ENCODE data around the gene ZFY.
"Not testable (repeated sequence)": the region's sequence is repeated elsewhere in the genome, so short reads cannot be mapped to it uniquely, and the experiment has no call there.

The ZFY gene

DNA sequence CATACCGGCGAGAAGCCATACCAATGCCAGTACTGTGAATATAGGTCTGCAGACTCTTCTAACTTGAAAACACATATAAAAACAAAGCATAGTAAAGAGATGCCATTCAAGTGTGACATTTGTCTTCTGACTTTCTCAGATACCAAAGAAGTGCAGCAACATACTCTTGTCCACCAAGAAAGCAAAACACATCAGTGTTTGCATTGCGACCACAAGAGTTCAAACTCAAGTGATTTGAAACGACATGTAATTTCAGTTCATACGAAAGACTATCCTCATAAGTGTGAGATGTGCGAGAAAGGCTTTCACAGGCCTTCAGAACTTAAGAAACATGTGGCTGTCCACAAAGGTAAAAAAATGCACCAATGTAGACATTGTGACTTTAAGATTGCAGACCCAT lies 44.1 kb downstream of the ZFY start:
- no peak for DNase-seq

DNA sequence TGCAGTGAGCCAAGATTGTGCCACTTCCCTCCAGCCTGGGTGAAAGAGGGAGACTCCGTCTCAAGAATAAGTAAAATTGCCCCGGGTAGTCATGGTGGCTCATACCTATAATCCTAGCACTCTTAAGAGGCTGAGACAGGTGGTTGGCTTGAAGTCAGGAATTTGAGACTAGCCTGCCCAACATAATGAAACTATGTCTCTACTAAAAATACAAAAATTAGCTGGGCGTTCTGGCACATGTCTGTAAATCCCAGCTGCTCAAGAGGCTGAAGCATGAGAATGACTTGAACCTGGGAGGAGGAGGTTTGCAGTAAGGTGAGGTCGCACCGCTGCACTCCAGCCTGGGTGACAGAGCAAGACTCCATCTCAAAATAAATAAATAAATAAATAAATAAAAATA lies 49.3 kb downstream of the ZFY start:
- no peak for DNase-seq

DNA sequence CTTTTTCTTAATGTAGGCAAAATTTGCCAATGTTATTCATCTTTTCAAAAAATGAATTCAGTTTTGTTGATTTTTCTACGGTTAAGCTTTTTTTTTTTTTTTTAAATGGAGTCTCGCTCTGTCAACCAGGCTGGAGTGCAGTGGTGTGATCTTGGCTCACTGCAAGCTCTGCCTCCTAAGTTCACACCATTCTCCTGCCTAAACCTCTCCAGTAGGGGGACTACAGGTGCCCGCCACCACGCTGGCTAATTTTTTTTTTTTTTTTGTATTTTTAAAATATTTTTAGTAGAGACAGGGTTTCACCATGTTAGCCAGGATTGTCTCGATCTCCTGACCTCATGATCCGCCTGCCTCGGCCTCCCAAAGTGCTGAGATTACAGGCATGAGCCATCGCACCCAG lies 52.0 kb downstream of the ZFY start:
- DNase-seq: not testable (repeated sequence)

DNA sequence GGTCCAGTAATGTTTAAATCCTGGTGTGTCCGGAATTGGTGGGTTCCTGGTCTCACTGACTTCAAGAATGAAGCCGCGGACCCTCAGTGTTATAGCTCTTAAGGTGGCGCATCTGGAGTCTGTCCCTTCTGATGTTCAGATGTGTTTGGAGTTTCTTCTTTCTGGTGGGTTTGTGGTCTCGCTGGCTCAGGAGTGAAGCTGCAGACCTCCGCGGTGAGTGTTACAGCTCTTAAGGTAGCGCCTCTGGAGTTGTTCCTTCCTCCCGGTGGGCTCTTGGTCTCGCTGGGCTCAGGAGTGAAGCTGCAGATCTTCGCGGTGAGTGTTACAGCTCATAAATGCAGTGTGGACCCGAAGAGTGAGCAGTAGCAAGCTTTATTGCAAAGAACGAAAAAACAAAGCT lies 62.2 kb downstream of the ZFY start:
- DNase-seq: not testable (repeated sequence)

DNA sequence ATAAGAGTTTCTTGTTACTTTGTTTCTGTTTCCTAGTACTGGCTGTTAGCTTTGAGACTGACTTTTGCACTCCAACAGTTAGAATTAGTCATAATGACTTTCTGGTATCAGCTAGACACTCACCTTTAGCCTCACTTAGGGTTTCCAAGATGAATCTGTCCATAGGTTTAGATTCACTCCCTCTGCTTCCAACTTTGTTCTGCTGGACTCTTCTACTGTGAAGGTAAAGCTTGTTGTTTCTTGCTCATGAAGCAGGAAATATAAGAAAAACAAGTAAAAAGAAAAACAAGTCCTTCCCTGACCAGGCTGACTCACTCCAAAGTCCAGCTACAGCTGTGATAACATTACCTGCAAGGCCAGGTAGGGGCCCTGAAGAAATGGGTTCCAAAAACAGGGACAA lies 67.0 kb downstream of the ZFY start:
- no peak for DNase-seq

DNA sequence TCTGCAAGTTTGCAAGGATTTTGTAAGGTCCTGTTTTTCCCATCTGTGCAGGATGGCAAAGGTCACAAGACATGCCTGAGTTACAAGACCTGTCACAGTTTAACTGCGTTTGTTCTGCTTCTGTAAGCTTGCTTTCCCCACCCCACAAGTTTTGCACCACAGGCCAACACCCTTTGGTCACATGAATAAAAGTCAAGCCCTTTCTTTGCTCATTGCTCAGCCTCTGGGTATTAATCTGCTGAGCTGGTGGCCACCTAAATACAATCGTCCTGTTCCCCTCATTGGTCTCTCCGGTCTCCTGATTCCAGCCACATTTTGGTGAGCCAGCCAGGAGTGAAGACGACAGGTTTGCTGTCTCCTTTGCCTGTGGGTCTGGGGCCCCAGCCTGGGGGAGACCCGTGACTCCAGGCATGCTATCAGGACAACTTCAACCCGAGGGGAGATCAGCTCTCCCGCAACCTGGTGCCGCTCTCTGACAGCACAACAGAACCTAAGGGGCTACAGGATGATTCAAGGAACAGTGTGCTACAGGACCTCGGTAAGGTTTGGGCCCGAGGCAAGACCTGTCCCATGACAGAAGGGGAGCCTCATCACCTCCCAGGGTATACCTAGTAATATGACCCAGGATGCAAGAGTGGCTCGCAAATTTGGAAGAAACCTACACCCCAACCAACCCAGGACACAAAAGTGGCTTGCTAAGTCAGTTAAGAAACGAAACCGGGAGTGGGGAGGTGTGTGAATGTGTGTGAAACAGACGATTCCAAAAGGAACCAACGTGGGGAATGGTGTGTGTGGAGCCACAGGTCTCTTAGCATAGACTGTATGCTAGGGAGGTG lies 67.7 kb downstream of the ZFY start:
- no peak for DNase-seq

DNA sequence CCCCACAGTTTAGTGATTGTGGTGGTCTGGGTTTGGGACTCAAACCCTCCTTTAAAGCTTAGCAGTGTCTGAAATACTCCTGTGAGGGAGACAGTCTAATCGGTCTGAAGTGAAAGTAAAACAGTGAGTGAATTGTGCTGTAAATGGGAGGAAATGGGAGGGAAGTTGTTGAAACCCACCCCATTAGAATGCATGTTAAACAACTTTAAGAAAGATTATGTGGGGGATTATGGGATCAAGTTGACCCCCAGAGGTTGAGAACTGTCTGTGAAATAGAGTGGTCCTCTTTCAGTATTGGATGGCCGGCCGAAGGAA lies 68.3 kb downstream of the ZFY start:
- no peak for DNase-seq

DNA sequence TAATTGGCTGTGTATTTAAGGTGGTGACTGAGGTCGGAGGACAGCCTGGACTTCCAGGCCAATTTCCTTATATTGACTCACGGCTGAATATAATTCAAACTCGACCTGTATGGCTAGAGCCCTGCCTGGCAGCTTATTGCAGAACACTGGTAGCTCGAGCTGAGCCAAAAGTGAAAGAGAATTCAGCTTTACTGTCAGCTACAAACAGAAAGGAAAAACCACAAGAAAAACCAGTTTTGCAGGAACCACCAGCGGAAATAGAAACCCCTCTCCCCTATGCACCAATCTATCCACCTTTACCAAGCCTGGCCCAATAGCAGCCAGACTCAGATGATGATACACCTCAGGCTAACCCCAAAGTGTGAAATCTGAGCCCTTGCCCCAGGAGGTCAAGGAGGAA lies 68.7 kb downstream of the ZFY start:
- DNase-seq: no peak

DNA sequence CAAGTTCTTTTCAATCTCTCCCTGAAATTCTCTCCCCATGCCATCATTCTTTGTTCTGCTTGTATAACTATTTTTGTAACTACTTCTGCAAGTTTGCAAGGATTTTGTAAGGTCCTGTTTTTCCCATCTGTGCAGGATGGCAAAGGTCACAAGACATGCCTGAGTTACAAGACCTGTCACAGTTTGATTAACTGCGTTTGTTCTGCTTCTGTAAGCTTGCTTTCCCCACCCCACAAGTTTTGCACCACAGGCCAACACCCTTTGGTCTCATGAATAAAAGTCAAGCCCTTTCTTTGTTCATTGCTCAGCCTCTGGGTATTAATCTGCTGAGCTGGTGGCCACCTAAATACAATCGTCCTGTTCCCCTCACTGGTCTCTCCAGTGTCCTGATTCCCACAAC lies 70.8 kb downstream of the ZFY start:
- not testable (repeated sequence) for DNase-seq

DNA sequence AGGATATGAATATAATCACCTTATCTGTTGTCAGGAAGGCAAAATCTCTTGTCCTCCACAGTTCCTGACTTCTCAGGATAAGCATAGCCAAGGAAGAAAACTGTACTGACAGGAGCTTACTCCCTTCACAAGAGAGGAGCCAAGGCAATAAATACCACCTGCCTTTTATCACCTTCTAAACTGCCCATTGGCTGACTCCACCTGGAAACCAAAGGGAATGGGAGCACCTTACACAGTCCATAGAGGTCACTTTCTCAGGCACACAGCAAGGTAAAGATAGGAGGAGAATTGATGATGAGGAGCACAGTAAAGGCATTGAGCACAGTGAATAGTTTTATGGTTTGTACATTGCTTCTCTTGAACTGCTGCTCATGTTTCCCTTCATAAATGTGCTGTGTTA lies 72.8 kb downstream of the ZFY start:
- no peak for DNase-seq

DNA sequence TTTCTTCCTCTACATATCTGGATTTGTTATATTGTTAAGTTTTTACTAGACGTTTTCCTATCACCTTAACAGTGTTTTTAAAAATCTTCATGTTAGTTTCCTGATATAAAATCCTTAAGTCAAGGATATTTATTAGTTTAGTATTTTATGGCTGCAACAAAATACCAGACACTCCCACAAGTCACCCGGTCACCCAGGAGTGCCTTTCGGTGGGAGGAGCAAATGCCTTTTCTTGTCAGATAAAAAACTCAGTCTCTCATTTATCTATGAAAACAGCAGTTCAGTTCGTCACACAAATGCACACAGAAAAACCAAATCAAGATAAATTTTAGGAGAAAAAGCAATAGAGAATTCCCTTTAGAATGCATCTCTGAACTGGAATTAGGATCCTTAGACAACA lies 77.0 kb downstream of the ZFY start:
- no peak for DNase-seq

DNA sequence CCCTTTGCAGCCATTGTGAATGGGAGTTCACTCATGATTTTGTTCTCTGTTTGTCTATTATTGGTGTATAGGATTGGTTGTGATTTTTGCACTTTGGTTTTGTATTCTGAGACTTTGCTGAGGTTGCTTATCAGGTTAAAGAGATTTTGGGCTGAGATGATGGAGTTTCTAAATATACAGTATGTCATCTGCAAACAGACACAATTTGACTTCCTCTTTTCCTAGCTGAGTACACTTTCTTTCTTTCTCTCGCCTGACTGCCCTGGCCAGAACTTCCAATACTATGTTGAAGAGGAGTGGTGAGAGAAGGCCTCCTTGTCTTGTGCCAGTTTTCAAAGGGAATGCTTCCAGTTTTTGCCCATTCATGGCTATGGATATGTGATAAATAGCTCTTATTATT lies 81.4 kb downstream of the ZFY start:
- no peak for DNase-seq

DNA sequence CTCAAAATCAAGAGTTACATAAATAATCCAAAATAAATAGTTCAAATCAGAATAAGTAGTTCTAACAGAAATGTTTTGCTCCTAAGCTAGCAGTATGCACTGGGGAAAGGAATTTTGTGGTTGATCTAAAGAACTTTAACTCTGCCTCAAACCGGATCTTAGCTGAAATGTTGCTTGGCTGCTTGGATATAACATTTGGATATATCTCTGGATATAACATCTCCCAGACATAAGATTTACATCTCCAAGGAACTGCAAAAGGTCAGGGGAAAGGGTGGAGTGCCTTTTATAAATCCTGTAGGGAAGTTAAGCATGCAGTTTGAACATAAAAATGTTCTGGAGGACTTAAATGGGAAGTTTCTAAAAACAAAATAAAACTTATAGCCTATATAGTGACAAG lies 83.4 kb downstream of the ZFY start:
- no peak for DNase-seq

DNA sequence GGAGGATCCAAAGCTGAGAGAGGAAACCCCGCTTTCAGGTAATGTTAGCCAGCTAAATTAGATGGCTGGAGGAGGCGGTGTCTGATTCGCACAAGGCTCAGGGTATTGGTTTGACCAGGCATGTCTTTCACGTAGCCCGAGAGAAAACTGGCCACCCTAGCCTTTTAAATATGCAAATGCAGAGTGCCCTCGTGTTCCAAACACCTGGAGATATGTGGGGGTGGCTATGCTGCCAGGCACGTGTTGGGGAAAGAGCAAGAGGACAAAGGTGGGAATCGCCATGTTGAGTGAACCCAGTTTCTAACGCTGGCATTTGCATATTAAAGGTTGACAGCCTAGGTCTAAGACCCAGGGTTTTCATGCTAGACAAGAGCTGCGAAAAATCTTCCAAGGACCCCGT lies 84.4 kb downstream of the ZFY start:
- no peak for DNase-seq

DNA sequence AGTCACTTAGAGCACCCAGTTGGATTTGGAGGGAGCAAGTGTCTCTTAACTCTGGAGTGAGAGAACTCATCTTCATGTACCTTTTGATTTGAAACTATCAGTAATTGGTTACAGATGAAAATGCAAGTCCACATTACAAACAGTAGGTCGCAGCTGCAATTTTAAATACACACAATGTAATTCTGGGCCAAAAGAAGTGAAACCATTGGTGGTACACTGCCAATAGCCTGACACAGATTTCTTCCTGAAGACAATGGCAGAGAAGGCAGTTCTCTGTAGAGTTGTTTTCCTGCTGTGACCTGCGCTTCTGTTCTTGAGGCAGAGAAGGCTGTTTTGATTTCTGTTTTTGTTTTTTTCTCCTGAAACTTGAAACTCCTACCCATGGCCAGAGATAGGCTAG lies 86.0 kb downstream of the ZFY start:
- no peak for DNase-seq

DNA sequence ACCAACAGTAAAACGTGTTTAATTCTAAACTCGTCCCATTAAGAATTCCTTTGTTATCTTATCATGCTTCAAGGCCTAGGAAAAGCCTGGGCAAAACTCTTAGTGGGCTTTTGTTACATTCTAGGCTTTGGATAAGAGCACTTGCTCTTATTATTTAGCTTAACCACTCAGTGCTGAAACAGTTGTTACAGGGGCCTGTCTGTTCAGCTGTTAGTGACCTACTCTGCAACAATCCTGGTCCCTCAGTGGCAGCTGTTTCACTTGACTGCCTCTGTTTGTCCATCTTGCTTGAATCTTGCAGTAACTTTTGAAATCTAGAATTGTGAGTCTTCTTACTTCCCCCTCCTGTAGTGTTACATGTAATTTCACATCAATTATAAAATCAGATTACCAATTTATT lies 88.4 kb downstream of the ZFY start:
- no peak for DNase-seq

DNA sequence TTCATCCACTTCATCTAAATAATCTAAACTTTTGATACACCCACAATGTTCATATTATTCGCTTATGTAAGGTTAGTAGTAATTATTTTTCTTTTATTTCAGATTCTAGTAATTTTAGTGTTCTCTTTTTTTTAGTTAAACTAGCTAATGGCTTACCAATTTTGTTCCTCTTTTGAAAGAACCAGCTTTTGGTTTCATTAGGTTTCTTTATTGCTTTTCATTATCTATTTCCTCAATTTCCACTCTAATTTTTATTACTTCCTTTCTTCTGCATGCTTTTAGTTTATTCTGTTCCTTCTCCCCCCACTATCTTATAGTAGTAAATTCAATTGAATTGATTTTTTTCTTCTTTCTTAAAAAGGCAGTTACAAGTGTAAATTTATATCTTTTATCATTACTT lies 90.2 kb downstream of the ZFY start:
- DNase-seq: no peak

Data from CD4-positive, alpha-beta T cell treated with Interferon gamma for 1 hour (primary cell).